Suprapubic skin (tissue), 3 donors: ENCODE results near the gene TXNDC11.

Source experiments
- CTCF ChIP-seq, 2 donors: fragments of 200-600 bp in 1 of 2; fragments of 450-650 bp in 1 of 2; sonication (generic) in 1 of 2; IDR thresholded peaks; one replicate each; pipeline ENCODE4 v1.5.1; 2016 to 2019; ENCODE audit warnings: antibody characterized with exemption in 2 of 2, mild to moderate bottlenecking in 1 of 2, moderate library complexity in 1 of 2
- POLR2A ChIP-seq, 2 donors: fragments of 450-650 bp; IDR thresholded peaks; one replicate each; pipeline ENCODE4 v1.6.1; 2017; ENCODE audit warnings: antibody characterized with exemption in 2 of 2, mild to moderate bottlenecking in 2 of 2, moderate library complexity in 2 of 2

GRCh38 chr16:11692651-11693050 lies 50.0 kb downstream of the TXNDC11 start:
- TF ChIP-seq POLR2A (IDR thresholded peaks at IDR 0.05) (no peak), CTCF (IDR thresholded peaks at IDR 0.05) (no peak)
